ENCODE results near the gene PARP14. TPM values are rescaled to one million over a fixed set of nuclear protein-coding genes. Genes with fewer than 3 reads are reported as not detected.
A peak's percentile ranks its signal among the peaks of the same experiment; 100 is the strongest.
"Not testable (repeated sequence)": the region's sequence is repeated elsewhere in the genome, so short reads cannot be mapped to it uniquely, and the experiment has no call there.

The PARP14 gene, protein sequence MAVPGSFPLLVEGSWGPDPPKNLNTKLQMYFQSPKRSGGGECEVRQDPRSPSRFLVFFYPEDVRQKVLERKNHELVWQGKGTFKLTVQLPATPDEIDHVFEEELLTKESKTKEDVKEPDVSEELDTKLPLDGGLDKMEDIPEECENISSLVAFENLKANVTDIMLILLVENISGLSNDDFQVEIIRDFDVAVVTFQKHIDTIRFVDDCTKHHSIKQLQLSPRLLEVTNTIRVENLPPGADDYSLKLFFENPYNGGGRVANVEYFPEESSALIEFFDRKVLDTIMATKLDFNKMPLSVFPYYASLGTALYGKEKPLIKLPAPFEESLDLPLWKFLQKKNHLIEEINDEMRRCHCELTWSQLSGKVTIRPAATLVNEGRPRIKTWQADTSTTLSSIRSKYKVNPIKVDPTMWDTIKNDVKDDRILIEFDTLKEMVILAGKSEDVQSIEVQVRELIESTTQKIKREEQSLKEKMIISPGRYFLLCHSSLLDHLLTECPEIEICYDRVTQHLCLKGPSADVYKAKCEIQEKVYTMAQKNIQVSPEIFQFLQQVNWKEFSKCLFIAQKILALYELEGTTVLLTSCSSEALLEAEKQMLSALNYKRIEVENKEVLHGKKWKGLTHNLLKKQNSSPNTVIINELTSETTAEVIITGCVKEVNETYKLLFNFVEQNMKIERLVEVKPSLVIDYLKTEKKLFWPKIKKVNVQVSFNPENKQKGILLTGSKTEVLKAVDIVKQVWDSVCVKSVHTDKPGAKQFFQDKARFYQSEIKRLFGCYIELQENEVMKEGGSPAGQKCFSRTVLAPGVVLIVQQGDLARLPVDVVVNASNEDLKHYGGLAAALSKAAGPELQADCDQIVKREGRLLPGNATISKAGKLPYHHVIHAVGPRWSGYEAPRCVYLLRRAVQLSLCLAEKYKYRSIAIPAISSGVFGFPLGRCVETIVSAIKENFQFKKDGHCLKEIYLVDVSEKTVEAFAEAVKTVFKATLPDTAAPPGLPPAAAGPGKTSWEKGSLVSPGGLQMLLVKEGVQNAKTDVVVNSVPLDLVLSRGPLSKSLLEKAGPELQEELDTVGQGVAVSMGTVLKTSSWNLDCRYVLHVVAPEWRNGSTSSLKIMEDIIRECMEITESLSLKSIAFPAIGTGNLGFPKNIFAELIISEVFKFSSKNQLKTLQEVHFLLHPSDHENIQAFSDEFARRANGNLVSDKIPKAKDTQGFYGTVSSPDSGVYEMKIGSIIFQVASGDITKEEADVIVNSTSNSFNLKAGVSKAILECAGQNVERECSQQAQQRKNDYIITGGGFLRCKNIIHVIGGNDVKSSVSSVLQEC (N-terminal part only)
- total RNA-seq = 15.9 TPM

DNA sequence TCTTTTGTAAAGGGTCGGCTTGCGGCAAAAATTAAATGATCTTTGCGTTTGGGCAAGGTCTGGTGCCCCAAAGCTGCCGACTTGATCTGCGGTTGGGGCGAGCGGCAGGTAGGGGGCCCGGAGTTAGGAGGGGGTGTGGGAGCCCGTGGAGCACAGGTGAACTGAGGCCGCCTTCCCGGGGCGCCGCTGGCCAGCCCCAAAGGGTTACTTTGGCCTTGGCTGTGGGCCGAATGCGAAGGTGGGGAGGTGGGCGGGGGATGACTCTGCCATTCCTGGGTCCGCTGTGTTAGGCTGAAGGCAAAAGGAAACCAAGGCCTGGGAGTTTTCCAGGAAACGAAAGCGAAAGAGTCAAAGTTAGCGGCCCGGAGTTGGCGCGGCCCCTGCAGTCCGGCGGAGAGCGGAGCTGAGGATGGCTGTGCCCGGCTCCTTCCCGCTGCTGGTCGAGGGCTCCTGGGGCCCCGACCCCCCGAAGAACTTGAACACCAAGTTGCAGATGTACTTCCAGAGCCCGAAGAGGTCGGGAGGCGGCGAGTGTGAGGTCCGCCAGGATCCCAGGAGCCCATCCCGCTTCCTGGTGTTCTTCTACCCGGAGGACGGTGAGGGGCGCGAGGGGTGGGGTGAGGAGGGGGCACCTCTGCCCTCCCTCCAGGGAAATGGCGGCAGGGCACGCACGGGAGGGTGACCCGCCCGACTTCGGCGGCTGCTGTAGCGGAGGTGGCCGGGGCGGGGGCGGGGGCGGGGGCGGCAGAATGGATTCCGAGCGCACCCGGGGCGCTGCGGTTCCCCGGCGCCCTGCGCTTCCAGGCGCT is at the start of gene PARP14:
Gene PARP14 (plus strand): TSS at position 365 of the 809 bp plus-strand sequence. CDS start 45 bp downstream, at position 410.
- peak; percentile 64 for ATAC-seq

DNA sequence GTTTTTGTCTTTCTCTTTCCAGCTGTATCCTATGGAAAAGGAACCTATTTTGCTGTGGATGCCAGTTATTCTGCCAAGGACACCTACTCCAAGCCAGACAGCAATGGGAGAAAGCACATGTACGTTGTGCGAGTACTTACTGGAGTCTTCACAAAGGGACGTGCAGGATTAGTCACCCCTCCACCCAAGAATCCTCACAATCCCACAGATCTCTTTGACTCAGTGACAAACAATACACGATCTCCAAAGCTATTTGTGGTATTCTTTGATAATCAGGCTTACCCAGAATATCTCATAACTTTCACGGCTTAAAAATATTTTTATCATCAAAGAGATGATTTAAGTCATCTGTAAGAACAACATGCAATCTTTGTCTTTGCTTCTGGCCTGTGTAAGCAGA is 44.9 kb upstream of the PARP14 start:
- no peak for ATAC-seq

DNA sequence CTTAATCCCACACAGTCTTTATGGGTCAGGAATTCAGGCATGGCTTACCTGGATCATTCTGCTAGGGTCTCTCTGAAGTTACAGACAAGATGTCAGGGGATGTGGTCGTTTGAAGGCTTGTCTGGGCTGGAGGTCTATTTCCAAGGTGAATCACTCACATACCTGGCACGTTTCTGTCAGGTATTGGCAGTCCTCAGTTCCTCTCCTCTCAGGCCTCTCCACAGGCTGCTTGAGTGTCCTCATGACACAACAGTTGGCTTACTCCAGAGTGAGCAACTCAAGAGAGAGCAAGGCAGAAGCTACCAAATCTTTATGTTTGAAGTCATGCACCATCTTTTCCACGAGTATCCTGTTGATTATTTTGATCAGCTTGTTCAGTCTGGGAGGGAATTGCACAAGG is 43.9 kb upstream of the PARP14 start:
- no peak for ATAC-seq

DNA sequence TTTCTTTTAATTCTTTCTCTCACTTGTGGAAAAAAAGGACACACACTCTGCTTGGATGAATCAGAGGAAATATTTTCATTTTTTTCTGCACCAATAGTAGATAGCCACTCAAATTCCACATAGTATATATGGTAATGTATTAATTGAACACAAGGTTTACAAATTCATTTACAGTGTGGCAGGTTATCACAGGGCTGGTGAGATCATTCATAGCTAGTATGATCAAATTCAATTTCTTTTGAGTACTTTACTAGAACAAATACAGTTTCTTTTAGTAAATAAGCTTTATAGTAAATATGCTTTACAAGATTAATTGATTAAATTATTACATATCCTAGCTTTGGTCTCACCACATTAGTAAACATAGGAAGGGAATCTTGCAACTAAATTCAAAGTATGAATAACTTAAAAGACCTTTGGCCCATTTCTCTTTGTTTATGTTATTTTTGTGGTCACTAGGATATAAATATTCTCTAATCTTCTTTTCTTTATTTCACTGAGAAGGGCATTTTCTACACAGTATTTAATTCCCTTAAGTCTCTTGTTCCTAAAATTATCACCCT is 40.1 kb upstream of the PARP14 start:
- no peak for ATAC-seq

DNA sequence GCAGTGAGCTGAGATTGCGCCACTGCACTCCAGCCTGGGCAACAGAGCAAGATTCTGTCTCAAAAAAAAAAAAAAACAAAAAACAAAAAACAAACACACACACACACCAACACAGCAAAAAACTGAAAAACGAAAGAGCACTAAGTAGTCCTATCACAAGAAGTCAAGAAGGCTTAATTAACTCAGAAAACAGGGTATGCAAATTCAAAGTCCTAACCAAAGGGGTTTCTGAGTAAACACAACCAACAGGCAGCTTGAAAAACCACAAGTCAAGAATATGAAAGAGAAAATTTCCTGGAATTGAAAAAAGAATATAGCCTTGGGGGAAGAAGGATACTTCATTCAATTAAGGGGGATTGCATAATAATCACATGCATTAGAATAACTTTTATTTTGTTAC is 37.7 kb upstream of the PARP14 start:
- ATAC-seq = no peak

DNA sequence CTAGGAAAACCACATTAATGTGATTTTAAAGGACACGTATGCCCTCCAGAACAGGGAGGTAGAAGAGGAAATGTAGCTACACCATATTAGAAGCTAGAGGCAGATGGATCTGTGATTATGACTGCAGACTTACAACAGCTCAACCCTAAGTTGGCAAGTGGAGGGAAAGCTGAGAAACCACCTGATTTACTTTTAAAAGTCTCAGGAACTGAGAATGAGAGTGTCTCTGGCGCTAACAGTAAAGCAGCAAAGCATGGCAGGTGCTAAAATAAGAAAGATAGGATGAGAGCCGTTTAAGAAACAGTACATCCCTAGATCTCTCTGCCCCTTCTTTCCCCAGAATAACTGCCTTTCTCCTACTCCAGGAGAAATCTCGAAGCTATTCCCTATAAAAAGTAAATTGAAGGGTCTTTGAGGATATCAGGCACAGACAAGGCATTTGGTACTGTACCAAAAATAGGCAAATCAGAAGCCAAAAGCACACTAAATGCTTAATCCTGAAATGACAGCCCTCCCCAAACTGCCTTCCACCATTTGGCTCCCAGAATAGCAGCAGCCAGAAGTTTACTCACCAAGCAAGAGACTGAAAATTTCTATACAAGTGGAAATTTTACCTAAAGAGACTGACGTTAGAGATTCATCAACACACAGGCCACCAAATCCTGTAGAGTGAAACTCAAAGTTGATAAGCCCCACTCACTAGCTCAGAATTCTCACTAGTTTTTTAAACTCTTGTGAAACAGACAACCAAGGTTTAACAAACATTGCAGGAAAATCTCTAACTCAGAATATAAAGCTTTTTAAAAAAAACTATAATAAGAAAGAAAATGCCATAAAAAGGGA is 34.3 kb upstream of the PARP14 start:
- ATAC-seq = no peak

DNA sequence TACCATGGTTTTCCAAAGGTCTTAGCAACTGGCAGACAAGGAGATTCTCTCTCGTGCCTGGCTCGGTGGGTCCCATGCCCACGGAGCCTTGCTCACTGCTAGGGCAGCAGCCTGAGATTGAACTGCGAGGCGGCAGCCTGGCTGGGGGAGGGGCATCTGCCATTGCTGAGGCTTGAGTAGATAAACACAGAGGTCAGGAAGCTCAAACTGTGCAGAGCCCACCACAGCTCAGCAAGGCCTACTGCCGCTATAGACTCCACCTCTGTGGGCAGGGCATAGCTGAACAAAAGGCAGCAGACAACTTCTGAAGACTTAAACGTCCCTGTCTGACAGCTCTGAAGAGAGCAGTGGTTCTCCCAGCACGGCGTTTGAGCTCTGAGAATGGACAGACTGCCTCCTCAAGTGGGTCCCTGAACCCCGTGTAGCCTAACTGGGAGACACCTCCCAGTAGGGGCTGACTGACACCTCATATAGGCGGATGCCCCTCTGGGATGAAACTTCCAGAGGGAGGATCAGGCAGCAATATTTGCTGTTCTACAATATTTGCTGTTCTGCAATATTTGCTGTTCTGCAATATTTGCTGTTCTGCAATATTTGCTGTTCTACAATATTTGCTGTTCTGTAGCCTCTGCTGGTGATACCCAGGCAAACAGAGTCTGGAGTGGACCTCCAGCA is 29.3 kb upstream of the PARP14 start:
- ATAC-seq = not testable (repeated sequence)

DNA sequence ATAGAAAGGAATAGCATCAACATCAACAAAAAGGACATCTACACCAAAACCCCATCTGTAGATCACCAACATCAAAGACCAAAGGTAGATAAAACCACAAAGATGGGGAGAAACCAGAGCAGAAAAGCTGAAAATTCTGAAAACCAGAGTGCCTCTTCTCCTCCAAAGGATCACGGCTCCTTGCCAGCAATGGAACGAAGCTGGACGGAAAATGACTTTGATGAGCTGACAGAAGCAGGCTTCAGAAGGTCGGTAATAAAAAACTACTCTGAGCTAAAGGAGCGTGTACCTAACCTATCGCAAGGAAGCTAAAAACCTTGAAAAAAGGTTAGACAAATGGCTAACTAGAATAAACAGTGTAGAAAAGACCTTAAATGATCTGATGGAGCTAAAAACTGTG is 28.7 kb upstream of the PARP14 start:
- ATAC-seq = not testable (repeated sequence)

DNA sequence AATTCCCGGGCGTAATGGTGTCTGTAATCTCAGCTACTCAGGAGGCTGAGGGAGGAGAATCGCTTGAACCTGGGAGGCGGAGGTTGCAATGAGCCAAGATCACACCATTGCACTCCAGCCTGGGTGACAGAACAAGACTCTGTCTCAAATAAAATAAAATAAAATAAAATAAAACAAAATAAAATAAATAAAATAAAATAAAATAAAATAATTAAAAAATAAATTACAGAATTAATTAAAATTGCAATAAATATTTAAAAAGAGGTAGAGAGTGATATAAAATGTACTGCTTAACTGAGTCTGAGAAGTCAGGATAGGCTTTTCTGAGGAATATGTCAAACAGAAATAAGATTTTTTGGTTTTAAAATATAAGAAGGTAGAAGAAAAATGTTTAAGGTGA is 22.3 kb upstream of the PARP14 start:
- not testable (repeated sequence) for ATAC-seq

DNA sequence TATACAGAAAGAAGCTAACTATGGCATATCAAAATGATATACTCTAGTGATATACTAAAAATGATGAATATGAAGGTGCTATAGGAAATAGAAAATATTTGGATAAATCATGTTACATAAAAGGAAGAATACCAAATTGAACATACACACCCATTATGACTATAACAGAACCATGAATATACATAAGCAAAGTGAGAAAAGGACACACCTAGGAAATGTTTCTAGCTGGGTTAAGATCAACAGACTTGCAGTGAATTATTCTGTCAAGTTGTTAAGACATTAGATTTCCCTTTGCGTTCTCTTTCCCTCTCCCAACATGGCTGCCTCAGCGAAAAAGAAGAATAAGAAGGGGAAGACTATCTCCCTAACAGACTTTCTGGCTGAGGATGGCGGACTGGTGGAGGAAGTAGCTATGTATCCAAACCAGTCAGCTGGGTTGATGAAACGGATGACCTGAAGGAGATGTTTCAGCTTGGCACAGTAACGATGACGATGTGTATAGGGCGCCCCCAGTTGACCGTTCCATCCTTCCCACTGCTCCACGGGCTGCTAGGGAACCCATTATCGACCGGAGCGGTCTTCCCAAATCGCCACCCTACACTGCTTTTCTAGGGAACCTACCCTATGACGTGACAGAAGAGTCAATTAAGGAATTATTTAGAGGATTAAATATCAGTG is 20.2 kb upstream of the PARP14 start:
- no peak for ATAC-seq

DNA sequence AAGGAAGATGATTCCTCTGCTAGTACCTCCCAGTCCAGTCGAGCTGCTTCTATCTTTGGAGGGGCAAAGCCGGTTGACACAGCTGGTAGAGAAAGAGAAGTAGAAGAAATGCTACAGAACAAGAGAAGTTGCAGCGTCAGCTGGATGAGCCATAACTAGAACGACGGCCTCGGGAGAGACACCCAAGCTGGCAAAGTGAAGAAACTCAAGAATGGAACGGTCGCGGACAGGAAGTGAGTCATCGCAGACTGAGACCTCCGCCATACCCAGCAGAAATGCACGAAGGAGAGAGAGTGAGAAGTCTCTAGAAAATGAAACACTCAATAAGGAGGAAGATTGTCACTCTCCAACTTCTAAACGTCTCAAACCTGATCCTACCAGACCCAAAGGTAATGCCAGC is 19.0 kb upstream of the PARP14 start:
- ATAC-seq = no peak

DNA sequence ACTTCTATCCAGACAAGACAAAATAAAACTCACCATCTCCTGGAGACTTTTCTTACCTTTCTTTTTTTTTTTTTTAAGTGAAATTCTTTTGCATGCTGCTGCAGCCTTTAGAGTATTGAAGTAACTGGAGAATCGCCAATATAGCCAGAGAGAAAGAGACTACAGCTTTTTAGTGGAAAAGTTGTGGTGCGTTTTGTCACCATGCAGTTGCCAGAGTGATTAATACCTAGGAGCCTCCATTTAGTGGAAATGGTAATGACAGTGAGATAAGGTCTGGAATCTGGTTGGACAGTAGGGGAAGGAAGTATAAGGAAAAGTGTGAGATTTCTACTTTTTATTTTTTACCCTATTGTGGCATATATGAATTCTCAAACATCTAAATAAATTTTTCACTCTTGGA is 18.1 kb upstream of the PARP14 start:
- no peak for ATAC-seq

DNA sequence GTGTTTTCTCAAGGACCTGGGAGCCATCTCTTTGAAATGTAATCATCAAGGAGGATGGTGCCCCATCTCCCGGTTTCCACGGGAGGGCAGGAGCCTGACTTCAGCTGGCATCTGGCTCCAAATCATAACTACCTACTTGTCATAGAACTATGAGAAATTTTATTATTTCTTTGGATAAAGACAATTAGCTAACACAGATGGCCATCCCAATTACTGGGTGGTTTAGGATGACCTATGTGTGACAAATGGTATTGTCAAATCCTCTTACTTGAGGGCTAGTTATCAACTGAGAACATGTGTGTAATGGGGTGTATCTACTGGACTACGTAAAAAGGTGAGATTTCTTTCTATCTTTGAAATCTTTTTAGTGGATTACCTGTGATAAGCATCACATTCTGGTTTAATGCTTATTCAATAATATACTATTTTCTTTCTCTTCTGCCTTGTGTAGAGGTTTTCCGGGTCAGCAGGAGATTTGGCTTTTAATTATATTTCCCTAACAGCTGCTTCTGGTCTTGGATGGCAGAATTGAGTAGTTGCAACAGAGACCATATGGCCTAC is 15.3 kb upstream of the PARP14 start:
- no peak for ATAC-seq

DNA sequence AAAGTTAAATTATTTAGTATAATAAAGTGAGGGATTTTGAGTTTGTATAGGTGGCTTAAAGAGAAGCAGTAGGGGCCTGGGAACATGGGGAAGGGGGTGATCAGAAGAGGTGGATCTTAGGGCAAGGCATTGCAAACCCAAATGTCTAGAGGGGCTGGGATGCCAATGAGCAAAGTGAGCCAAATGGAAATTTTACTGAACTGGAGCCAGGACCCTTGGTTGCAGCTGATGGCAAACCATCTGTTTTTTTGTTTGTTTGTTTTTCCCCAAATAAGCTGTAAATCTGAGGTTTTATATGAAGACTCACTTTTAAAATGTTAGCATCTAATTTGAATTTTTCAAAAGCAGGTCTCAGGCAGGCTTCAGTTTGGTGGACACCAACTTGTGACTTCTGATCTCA is 14.8 kb upstream of the PARP14 start:
- ATAC-seq = no peak

DNA sequence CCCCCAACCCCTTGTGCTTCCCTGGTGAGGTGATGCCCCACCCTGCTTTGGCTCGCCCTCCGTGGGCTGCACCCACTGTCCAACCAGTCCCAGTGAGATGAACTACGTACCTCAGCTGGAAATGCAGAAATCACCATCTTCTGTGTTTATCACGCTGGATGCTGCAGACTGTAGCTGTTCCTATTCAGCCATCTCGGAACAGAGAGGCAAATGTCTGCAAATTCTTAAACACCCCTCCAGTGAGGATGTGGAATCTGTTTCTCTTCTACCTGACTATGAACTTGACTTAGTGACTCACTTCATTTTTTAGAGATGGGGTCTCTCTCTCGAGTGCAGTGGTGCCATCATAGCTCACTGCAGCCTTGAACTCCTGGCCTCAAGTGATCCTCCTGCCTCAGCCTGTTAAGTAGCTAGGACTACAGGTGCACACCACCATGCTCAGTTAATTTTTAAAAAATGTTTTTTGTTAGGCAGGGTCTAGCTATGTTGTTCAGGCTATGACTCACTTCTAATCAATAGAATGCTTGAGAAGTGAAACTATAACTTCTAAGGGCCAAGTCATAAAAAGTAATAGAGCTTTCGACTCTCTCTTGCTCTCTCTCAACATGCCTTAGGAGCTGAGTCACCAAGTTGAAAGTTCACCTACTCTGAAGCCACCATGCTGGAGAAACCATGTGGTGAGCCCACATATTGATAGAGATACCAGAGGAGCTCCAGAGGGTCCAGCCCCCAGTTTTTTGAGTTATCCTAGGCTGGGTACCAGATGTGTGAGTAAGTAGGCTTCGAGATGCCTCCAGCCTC is 11.5 kb upstream of the PARP14 start:
- ATAC-seq = no peak

DNA sequence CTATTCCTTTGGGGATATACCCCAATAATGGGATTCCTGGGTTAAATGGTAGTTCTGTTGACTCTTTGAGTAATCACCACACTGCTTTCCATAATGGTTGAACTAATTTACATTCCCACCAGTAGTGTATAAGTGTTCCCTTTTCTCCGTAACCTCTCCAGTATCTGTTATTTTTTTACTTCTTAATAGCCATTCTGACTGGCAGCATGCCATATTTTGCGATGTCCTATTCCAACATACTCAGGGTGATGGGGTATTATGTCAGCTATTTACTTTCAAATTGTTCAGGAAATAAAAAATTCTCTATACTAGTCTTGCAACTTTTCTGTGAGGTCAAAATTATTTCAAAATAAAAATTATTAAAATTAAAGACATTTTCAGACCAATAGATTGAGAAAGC is 9.1 kb upstream of the PARP14 start:
- no peak for ATAC-seq

DNA sequence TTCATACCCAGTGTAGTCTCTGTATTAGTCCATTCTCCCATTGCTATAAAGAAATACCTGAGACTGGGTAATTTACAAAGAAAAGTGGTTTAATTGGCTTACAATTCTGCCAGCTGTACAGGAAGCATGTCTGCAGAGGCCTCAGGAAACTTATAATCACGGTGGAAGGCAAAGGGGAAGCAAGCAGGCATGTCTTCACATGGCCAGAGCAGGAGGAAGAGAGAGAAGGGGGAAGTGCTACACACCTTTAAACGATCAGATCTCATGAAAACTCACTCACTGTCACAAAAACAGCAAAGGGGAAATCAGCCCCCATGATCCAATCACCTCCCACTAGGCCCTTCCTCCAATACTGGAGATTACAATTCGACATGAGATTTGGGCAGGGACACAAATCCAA is 6.3 kb upstream of the PARP14 start:
- ATAC-seq = no peak

DNA sequence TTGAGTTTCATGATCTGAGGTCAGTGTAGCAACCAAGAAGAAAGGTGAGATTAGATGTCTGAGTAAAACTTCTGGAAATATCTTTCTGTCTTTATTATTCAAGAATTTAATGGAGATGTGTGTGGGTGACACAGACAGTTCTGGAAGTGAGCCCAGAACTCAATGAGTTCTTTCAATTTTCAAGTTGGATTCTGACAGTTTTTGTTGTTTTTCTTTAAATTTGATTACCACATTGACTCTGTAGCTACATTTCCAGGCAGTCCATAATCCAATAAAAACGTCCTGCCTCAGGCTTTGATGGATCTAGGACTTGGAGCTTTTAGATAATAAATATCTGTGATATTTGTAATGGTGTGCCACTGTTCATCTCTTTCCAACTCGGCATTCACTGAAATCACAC is 3.9 kb upstream of the PARP14 start:
- ATAC-seq = no peak
